Thyroid gland (tissue), 4 donors: ENCODE data around the gene TEX2. TPM values are rescaled to one million over a fixed set of nuclear protein-coding genes. Genes with fewer than 3 reads are reported as not detected.
"Not testable (repeated sequence)": the region's sequence is repeated elsewhere in the genome, so short reads cannot be mapped to it uniquely, and the experiment has no call there.

Experiments used
- DNase-seq, 2 donors: peaks; one replicate each; pipeline ENCODE4 v3.0.0-alpha.2; 2019
- H3K27ac ChIP-seq, 3 donors: fragments of 200-600 bp; sonication (generic); 1 replicate in 2 of 3; 2 replicates in 1 of 3; pipeline ENCODE4 v1.5.1; 2016 to 2019; ENCODE audit warnings: mild to moderate bottlenecking in 1 of 3, moderate library complexity in 1 of 3
- H3K27me3 ChIP-seq: fragments of 200-600 bp; sonication (generic); one replicate; pipeline ENCODE4 v1.5.1; 2019
- H3K36me3 ChIP-seq, 2 donors: fragments of 200-600 bp; sonication (generic); one replicate each; pipeline ENCODE4 v1.5.1; 2016 to 2019
- H3K4me1 ChIP-seq, 2 donors: fragments of 200-600 bp; sonication (generic); one replicate each; pipeline ENCODE4 v1.5.1; 2017 to 2019
- H3K4me3 ChIP-seq, 3 donors: fragments of 200-600 bp; sonication (generic); replicated peaks in 1 of 3; 1 replicate in 2 of 3; 2 replicates in 1 of 3; pipeline ENCODE4 v1.5.1; 2016; ENCODE audit warnings: mild to moderate bottlenecking in 1 of 3
- H3K9me3 ChIP-seq: fragments of 200-600 bp; sonication (generic); one replicate; pipeline ENCODE4 v1.5.1; 2017
- POLR2A ChIP-seq, 2 donors: fragments of 450-650 bp; IDR thresholded peaks; one replicate each; pipeline ENCODE4 v1.6.1; 2017; ENCODE audit warnings: antibody characterized with exemption in 2 of 2, mild to moderate bottlenecking in 2 of 2, moderate library complexity in 1 of 2
- WGBS, 2 donors: methylation state at CpG; one replicate each; pipeline ENCODE4 v1.1.5; 2017; 5-methylcytosine and 5-hydroxymethylcytosine counted together
- intact Hi-C: fragments of 100-400 bp; cut with DNase I; formaldehyde crosslinking; loops from one replicate; pipeline ENCODE4 v1.15.1; 2023
- total RNA-seq, 4 donors: library from RNA; depleted of rRNA; stranded (reverse); fragments of >200 nt; gene quantifications; one replicate each; pipeline ENCODE4 v1.2.3, GENCODE V29; 2016
- TF ChIP-seq, protein P1 (sequence below), 6 experiments: fragments of 200-600 bp in 3 of 6; fragments of 450-650 bp in 3 of 6; sonication (generic) in 3 of 6; IDR thresholded peaks; one replicate each; pipeline ENCODE4 v1.5.1; 2016 to 2019; ENCODE audit warnings: antibody characterized with exemption in 6 of 6, mild to moderate bottlenecking in 2 of 6, inconsistent platforms in 1 of 6, moderate library complexity in 1 of 6

TEX2 gene
- total RNA-seq, 4 donors from 2014 or later = 63.9 to 101 (median 71.7) TPM

DNA sequence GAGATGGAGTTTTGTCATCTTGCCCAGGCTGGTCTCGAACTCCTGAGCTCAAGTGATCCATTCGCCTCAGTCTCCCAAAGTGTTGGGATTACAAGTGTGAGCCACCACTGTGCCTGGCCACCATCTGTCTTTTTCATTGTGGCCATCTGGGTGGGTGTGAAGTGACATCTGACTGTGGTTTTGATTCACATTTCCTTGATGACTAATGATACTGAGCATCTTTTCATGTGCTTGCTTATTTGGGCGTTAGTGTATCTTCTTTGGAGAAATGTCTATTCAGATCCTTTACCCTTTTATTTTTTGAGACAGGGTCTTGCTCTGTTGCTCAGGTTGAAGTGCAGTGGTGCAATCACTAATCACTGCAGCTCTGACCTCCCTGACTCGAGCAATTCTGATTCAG lies 79.2 kb downstream of the TEX2 start:
- 92 to 94% methylated on average over 4 of the region's 4 CpGs for WGBS, 2 donors
- DNase-seq = no peak
- H3K27me3 ChIP-seq = no peaks in the 10 kb centered on the region
- TF ChIP-seq, protein P1, sequence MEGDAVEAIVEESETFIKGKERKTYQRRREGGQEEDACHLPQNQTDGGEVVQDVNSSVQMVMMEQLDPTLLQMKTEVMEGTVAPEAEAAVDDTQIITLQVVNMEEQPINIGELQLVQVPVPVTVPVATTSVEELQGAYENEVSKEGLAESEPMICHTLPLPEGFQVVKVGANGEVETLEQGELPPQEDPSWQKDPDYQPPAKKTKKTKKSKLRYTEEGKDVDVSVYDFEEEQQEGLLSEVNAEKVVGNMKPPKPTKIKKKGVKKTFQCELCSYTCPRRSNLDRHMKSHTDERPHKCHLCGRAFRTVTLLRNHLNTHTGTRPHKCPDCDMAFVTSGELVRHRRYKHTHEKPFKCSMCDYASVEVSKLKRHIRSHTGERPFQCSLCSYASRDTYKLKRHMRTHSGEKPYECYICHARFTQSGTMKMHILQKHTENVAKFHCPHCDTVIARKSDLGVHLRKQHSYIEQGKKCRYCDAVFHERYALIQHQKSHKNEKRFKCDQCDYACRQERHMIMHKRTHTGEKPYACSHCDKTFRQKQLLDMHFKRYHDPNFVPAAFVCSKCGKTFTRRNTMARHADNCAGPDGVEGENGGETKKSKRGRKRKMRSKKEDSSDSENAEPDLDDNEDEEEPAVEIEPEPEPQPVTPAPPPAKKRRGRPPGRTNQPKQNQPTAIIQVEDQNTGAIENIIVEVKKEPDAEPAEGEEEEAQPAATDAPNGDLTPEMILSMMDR (IDR thresholded peaks at IDR 0.05) = no peak
- no peak for TF ChIP-seq POLR2A (IDR thresholded peaks at IDR 0.05)
- intact Hi-C loops = no loop called here
- peaks cover 0 to 16% of the 10 kb centered on the region in 2 donors for H3K4me1 ChIP-seq
- H3K27ac ChIP-seq = no peak overlapping the region
- H3K9me3 ChIP-seq = no peaks in the 10 kb centered on the region
- no peaks in the 10 kb centered on the region for H3K36me3 ChIP-seq
- no peak overlapping the region for H3K4me3 ChIP-seq

DNA sequence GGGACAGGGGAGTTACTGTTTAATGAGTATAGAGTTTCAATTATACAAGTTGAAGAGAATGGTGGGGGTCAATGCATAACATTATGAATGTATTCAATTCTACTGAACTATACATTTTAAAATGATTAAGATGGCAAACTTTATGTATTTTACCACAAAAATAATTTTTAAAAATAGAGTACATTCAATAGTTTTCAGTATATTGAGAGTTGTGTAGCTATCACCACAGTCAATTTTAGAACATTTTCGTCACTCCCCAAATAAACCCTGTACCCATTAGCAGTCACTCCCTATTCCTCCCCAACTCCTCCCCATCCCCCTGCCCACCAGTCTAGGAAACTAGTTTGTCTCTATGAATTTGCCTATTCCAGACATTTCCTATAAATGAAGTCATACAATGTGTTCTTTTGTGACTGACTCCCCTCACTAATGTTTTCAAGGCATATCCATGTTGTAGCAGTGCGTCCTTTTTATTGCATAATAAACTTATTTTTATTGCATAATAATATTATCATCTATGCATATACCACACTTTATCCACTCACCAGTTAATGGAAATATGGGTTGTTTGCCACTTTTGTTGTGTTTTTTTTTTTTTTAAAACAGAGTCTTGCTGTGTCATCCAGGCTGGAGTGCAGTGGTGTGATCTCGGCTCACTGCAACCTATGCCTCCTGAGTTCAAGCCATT lies 80.6 kb downstream of the TEX2 start:
- TF ChIP-seq, protein P1 (IDR thresholded peaks at IDR 0.05) = no peak
- TF ChIP-seq POLR2A (IDR thresholded peaks at IDR 0.05) = no peak
- intact Hi-C loops = no loop called here
- Histone ChIP-seq H3K27me3 (no peaks in the 10 kb centered on the region), H3K27ac (no peak overlapping the region), H3K36me3 (no peaks in the 10 kb centered on the region), H3K4me1 (peaks cover 0 to 20% of the 10 kb centered on the region in 2 donors), H3K9me3 (no peaks in the 10 kb centered on the region), H3K4me3 (no peak overlapping the region)
- WGBS, 2 donors = 96 to 97% methylated on average over 3 of the region's 3 CpGs
- no peak for DNase-seq

DNA sequence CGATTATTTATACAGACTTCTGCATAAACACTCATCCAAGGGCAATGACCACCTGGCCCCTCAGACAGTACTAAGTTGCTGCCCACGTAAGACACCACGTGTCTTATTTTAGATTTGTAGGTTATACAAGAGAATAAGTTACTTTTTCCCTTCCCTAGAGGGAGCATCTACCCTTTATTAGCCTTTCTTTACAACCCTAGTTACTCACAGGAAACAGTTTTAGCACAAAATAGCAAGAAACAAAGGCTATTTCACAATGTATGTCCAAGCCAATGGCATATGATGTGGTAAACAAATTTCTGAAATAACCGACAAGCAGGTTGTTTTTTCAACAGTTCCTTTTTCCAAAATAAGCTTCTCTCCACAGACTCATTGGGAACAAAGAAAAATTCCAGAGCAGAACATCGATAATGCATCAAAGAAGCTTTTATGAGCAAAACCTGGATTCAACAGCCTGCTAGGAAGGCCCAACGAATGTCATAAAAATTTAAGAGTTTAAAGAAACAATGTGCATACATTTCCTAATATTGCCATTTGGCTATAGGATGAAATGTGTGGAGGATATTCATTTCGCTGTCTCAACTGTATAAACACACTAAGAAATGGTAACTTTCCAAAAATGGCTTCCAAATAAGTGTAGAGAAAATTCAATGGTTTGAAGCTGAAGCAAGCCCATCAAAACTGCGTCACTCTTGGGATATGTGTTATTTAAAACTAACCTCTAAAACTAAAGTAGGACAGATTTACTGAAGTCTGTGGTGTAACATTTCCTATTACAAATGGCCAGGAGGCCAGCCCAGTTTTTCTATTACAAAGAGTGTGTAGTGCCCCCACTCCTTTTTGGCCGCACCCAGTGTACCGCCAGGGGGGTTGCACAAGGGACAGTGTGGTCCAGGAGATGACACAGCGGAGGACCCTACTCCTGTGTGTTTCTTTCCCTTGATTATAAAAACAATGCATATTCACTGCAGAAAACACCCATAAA lies 82.7 kb downstream of the TEX2 start:
- peaks cover 20 to 33% of the 10 kb centered on the region in 2 donors for H3K4me1 ChIP-seq
- H3K27me3 ChIP-seq = no peaks in the 10 kb centered on the region
- WGBS, 2 donors = 73 to 79% methylated on average over 11 of the region's 11 CpGs
- no peaks in the 10 kb centered on the region for H3K36me3 ChIP-seq
- H3K4me3 ChIP-seq = no peak overlapping the region
- TF ChIP-seq, protein P1 (IDR thresholded peaks at IDR 0.05) = no peak
- TF ChIP-seq POLR2A (IDR thresholded peaks at IDR 0.05) = no peak
- intact Hi-C loops = no loop called here
- DNase-seq = no peak
- H3K9me3 ChIP-seq = no peaks in the 10 kb centered on the region
- H3K27ac ChIP-seq = no peak overlapping the region

DNA sequence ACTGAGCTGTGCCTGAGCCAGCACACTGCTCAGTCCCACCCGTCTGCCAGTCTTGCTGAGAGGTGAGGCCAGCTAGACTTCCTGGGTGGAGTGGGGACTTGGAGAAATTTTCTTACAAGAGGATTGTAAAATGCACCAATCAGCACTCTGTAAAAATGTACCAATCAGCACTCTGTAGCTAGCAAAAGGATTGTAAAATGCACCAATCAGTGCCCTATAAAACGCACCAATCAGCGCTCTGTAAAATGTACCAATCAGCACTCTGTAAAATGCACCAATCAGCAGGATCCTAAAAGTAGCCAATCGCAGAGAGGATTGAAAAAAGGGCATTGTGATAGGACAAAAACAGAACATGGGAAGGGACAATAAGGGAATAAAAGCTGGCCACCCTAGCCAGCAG lies 84.0 kb downstream of the TEX2 start:
- WGBS, 2 donors = 52 to 60% methylated on average over 3 to 4 of the region's 4 CpGs
- intact Hi-C loops, H3K4me3 ChIP-seq, H3K27ac ChIP-seq, DNase-seq, H3K9me3 ChIP-seq, H3K36me3 ChIP-seq, H3K27me3 ChIP-seq: not testable (repeated sequence)
- H3K4me1 ChIP-seq = peaks cover 31 to 47% of the 10 kb centered on the region in 2 donors

DNA sequence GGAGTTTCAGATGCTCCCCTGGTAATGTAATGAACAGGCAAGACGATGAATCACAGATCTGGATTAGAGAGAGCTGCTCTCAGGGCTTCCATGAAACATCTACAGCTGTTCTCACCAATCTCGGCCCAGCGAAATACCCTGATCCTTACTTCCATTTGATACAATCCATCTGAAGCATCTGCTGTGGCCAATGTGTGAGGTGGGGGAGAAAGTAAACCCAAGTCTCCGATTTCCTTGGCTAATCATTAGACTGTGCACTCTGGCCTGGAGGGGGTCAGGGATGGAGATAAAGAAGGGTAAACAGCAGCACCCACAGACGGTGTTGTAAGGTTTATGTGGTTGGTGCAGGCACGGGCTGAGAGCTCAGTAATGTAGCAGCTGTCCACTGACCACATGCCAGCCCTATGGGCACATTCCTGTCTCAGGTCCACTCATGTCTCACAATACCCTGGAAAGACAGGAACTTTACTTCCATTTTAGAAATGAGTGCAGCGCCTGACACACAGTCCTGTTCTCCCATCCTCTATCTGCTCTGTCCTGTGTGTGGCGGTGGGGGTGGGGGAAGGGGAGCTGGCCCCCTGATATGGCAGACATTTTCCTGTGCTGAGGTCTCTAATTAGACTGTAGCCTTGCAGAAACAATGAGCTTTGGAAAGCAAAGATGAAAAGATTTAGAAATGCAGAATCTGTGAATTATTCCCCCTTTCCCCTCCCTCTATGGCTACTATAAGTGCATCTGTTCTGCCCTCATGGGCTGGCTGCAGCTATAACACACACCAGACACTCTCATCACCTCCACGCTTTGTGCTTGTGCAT lies 84.8 kb downstream of the TEX2 start:
- Histone ChIP-seq H3K9me3 (no peaks in the 10 kb centered on the region), H3K27me3 (no peaks in the 10 kb centered on the region), H3K4me1 (peaks cover 36 to 55% of the 10 kb centered on the region in 2 donors), H3K36me3 (no peaks in the 10 kb centered on the region), H3K27ac (peak overlapping the region in 1 of 3 donors; percentile 97), H3K4me3 (no peak overlapping the region)
- WGBS, 2 donors = 81 to 87% methylated on average over 9 of the region's 9 CpGs
- no peak for TF ChIP-seq POLR2A (IDR thresholded peaks at IDR 0.05)
- TF ChIP-seq, protein P1 (IDR thresholded peaks at IDR 0.05) = no peak
- intact Hi-C loops = no loop called here
- DNase-seq = no peak
